Fibroblast of skin of back (primary cell): ENCODE results near the gene CHTOP. TPM values are rescaled to one million over a fixed set of nuclear protein-coding genes. Genes with fewer than 3 reads are reported as not detected.
"Not testable (repeated sequence)": the region's sequence is repeated elsewhere in the genome, so short reads cannot be mapped to it uniquely, and the experiment has no call there.

ENCODE experiments used
- DNase-seq: peaks from one replicate; pipeline ENCODE4 v3.0.0-alpha.2; 2013
- polyA plus RNA-seq, 2 experiments: library from polyadenylated mRNA; unstranded; fragments of 120-200 nt; gene quantifications; one replicate each; pipeline ENCODE4 v1.2.1, GENCODE V29; 2013; ENCODE audit not compliant: insufficient read length in 2 of 2

The CHTOP gene, protein sequence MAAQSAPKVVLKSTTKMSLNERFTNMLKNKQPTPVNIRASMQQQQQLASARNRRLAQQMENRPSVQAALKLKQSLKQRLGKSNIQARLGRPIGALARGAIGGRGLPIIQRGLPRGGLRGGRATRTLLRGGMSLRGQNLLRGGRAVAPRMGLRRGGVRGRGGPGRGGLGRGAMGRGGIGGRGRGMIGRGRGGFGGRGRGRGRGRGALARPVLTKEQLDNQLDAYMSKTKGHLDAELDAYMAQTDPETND
- polyA plus RNA-seq (2013, experiment 1 of 2; ENCODE audit: insufficient read length), result 55.9 TPM
- 43.5 TPM for polyA plus RNA-seq (2013, experiment 2 of 2; ENCODE audit: insufficient read length)

DNA sequence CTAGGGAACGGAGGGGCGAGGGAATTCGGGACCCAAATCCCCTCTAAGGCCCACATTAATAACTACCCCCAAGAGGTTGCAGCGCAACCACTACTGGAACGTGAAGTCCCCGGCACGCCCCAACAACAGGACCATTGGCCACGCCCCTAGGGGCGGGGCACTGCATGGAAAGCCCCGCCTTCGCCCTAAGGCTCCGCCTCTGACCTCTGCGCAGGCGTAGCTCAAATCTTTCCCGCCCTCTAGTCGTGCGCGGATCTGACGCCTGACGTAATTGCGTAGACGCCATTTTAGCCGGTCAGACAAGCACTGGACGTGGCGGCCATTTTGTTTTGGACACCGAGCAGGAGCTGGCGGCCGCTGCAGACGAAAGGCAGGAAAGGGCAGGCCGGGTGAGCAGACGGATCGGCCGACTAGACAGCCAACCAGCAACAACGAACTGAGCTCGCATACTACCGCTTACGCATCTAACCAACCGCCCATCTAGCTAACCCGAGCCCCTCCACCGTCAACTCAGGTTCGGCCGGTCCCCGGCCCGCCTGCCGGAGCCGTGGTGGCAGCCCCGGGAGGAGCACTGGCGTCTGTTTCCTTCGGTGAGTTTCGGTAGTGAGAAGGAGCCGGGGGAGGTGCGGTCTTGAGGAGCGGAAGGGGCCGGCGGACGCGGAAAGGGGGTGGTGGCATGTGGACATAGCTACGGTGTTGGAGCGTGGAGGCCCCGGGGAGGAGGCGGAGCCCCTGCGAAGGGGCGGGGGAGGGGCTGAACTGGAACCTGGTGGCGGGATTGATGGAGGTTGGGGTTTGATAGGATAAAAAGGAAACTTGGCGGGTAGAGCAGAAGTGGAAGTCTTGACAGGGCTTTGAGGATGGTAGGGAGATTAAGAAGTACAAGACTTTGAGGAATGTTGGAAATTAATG lies at the start of gene CHTOP:
TSS of gene CHTOP (plus strand) at position 313 of the 912 bp plus-strand sequence. CDS start 2,523 bp downstream, outside the sequence.
- peak; percentile 97 for DNase-seq

DNA sequence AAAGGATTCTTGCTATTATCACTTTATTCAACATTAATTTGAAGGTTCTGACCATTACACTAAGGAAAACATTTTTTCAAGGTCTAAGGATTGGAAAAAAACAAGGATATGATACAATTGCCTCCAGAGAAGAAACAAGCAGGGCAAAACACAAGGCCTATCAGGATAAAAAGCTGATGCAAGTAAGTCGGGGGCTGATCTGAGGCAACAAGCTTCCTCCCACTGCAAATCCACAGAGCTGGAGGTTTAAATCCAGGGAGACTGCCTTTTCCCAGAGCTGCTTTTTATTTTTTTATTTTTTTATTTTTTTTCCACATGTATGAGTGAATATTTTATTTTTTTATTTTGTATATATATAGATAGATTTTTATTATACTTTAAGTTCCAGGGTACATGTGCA lies 48.9 kb upstream of the CHTOP start:
- DNase-seq, result no peak

DNA sequence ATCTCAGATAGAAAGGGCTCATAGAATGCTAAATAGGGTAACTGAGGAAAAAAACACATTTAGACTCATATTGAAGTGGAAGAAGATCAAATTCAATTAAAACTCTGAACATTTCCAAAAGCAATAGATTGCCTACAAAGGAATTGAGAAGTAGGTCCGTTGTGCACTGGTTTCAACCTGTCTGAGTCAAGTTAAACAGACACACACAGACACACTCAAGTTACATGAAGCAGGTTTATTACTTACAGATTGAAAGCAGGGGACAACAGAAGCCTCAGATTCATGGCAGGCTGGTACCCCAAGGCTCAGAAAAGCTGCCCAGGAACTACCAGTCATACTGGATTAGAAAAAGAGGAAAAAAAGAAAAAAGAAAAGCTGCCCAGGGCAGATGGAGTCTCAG lies 47.5 kb upstream of the CHTOP start:
- DNase-seq, result no peak

DNA sequence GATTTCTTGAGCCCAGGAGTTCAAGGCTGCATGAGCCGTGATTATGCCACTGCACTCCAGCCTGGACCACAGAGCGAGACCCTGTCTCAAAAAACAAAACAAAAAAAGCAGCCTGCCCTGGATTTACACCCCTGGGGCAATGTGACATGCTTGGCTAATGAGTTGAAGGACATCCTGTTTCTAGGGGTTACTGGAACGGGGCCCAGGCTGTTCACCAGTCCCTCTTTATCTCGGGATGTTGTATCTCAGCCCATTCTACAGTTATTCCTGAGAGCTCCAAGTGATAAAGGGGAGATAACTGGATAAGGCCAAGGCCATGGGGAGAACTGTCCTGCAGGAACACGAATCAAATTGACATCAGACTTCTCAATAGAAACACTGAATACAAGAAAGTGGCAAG lies 46.6 kb upstream of the CHTOP start:
- peak; percentile 12 for DNase-seq

DNA sequence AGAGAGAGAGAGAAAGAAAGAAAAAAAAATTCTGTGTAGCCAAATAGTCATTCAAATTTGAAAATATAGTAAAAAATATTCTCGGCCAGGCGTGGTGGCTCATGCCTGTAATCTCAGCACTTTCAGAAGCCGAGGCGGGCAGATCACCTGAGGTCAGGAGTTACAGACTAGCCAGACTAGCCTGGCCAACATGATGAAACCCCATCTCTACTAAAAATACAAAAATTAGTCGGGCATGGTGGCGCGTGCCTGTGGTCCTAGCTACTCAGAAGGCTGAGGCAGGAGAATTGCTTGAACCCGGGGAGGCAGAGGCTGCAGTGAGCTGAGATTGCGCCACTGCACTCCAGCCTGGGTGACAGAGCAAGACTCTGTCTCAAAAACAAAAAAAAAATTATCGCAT lies 45.8 kb upstream of the CHTOP start:
- DNase-seq, result not testable (repeated sequence)

DNA sequence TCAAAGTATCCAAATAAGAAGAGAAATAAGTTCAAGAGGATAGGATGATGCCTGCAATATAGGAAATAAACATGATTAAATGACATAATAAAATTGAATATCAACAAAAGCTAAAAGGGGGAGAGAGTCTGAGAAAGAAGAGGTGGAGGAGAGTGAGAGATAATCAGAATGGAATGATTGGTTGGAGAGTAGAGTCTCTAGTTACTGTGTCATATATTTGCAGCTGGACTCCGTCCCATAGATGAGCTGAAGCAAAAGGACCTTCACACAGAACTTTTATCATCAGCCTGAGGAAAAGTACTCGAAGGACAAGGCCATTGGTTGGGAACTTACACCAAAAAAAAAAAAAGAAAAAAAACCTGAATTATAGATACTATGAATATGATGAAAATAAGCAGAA lies 45.4 kb upstream of the CHTOP start:
- no peak for DNase-seq

DNA sequence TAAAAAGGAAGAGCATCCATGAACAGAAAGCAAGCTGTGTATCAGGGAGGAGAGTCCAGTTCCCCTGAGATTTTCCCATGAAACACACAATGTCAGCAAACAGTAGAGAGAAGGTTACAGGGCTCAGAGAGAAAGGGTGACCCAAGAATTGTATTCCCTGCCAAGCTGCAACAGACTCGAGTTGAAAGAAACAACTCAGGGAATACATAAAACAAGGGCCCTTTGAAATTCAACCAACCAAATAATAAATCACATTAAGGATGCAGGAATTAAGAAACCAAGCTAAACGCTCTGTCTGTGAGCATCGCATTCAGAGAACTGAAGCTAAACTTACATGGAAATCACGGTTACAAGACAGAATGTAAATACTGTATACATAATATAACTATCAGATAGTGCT lies 41.1 kb upstream of the CHTOP start:
- DNase-seq, result no peak

DNA sequence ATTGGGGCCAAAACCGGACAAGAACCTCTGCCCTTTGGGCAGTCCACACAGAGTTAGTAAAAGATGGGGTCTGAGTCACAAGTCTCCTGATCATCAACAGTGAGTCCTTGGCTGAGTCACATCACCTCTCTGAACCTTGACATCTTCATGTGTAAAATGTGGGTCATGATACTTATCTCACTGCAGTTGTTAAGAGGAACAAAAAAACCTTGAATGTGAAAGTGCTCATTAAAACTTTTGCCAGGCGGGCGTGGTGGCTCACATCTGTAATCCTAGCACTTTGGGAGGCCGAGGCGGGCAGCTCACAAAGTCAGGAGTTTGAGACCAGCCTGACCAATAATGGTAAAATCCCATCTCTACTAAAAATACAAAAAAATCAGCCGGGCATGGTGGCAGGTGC lies 36.7 kb upstream of the CHTOP start:
- peak; percentile 26 for DNase-seq

DNA sequence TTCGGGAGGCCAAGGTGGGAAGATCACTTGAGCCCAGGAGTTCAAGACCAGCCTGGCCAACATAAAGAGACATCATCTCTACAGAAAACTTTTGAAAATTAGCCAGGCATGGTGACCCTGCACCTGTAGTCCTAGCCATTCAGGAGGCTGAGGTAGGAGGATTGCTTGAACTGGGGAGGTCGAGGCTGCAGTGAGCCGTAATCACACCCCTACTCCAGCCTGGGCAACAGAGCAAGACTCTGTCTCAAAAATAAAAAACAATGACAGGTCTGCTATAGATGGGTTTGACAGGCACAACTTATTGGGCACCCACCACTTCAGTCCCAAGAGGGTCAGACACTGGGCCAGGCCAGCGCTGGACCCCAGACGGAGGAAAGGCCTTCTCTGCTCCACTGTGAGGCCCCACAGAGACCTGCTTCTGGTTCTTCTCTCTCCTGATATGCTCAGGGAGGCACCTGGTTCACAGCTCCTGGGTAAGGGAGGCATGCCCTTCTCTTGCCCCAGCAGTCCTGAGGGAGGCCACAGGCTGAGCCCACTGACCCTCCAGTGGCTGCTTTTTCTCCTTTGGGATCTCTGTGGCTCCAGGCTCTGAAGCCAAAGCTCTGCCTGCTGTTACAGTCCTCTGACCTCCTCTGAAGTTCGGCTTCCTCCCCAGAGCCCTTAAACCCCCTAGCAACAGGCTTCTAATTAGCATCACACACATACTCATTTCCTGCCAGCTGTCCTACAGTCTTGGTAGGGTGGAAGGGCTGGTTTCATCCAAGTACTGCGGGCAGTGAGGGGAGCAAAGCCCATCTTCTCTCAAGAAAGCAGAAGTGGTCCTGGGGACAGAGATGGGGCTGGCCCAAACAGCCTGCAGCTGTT lies 35.3 kb upstream of the CHTOP start:
- peak; percentile 58 for DNase-seq

DNA sequence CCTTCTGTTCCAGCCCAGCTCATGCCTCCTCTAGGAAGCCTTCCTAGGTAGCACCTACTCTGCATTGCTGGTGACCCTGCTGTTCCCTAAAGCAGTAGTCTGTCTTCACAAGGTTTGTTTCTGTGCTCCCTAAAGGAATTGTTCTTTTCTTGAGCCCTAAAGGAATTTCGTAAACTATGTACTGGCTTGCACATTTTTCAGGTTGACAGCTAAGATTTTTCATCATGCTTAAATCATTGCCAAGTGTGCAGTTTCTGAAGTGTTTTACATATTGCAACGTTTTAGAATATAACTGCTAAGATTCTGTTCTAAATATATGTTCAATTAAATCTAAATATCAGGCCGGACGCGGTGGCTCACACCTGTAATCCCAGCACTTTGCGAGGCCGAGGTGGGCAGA lies 34.0 kb upstream of the CHTOP start:
- no peak for DNase-seq

DNA sequence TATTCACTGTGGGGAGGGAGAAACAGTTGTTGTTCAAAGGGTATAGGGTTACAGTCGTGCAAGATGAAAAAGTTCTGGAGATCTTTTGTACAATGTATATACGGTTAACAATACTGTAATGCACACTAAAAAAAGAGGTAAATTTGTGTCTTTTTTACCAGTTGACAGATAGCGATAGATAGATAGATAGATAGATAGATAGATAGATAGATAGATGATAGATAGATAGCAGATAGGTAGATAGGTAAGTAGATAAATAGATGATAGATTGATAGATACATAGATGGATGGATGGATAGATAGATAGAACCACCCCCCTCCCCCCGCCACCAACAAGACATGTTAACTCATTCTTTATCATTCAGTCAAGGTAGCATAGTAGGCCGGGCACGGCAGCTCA lies 31.1 kb upstream of the CHTOP start:
- DNase-seq, result no peak

DNA sequence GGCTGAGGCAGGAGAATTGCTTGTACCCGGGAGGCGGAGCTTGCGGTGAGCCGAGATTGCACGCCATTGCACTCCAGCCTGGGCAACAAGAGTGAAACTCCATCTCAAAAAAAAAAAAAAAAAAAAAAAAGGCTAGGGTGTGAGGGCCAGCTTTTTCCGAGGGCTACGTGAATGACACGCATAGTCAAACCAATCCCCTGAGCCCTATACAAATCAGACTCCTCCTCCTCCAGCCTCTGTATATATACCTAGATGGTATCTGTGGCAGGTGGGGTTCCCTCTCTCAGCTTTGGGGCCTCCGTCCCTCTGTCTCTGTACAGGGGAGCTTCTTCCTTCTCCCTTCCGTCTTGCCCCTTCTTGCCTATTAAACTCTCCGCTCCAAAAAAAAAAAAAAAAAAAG lies 27.7 kb upstream of the CHTOP start:
- DNase-seq, result no peak

DNA sequence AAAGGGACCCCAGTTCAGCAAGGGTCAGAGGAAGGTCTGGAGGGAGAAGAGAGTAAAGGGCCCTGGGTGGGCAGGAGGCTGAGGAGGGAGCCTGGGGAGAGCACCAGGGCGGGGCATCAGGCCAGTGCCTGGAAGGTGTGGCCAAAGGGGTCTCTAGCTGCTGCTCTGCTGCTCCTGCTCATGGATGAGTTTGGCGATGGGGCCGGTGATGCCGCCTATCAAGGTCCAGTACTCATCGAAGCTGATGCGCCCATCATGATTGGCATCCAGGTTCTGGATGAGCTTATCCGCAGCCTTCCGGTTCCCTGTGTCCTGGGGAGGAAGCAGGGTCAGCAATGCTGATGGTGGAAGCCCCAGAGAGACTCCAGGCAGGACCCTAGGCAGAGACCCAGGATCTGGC lies 26.5 kb upstream of the CHTOP start:
- no peak for DNase-seq

DNA sequence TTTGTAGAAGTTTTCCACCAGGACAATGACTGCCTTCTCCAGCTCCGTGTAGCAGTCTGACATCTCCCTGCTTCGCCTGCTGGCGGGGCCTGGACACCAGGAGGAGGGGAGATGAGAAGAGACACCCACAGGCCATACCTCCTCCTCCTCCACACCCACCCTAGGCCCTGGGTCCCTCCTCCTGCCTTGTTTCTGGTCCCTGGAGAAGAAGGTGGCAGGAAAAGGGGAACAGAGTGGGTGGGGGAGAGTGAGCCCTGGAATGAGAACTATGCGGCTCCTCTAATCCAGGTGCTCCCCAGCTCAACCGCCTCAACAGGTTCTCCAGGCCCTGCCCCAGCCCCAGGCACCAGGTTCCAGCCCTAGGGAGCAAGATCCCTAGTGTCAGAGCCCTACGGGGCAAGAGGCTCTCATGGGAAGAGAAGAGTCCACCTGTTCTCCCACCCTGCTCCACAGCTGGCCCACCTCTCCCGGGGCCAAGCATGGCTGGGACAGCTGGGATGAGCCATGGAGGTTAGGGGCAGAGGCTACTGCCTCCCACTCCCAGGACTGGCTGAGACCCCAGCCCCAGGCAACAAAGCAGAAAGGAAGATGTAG lies 25.7 kb upstream of the CHTOP start:
- peak; percentile 39 for DNase-seq

DNA sequence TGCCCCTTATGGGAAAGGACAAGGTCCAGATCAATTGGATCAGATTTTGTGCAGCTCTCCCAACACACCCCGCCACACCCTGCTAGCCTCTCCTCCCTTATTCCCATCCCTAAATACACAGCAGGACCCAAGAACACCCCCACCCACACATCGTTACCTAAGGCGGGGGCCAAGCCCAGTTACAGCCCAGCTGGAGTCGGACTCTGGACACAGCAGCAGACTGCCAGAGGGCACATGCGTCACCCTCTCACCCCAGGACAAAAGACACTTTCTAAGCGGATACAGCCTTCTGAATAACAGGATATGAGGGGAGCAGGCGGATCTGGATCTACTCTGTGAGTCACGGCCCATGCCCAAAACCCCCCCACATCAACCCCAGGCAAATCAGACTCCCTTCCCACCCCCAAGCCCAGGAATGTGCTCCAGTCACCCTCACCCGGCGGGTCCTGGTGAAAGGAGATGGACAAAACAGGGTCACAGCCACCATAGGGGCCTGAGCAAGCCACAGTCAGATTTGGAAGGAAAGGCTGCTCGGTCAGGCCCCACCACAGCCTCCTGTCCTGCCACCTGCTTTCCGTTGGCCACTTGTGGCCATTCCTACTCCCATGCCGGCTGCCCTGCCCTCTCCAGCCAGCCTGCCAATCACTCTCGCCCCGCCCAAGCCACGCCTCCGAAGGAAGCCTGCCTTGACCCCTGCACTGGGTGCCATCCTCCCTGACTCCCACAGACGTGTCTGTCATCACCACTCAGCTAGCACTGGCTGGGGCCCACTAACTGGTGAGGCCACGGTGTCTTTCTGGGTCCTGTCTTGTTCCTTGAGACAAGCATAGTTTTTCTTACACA lies 24.9 kb upstream of the CHTOP start:
- DNase-seq, result peak; percentile 97

DNA sequence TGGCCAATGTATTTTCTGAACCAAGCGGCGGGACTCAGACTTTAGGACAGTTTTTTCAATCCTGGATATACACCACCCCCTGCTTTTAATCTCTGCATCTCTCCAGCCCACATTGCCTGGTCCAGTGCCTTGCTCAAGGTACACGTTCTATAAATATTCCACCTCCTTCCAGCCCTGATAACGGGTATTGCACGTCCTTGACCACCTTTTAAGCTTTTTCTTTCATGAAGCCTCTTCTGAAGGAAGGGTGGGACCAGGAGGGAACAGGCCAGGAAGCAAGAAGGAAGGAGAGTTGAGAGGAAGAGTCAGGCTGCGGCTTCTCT lies 24.3 kb upstream of the CHTOP start:
- DNase-seq, result no peak

DNA sequence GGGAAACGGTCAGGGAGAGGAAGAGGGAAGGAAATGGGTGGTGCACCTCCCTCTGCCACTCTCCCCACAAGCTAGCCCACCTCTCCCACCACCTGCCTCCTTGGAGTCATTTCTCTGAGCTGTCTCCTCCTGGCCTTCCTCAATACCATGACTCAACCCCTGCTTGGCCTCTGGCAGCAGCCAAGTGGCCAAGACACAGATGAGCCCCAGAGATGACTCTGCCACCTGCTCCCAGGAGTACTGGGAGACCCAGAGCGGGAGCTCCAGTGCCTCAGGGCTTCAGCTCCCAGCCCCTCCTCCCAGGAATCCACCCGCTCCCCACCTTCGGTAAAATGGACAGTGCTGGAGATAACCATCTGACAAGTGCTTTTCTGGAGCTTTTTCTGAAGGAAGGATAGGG lies 23.5 kb upstream of the CHTOP start:
- no peak for DNase-seq

DNA sequence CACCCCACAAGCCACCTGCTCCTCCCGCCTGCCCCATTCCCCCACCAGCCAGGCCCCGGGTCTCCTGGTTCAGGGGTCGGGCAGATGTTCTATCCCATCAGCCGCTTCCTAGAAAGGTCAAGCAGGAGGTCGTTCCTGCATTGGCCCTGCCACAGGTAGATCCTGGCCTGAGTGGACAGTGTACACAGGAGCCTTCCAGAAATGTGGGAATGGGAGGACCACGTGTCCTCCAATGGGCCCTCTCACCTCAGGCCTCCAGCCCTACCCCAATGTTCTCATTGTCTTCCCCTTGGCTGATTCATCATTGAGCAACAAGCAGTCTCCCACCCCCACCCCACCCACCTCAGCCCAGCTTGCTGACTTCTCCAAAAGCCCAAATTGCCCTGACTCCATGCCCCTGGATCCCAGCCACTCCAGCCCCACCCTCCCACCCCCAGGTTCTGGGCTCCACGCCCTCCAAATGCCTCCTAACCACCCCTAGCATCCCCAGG lies 23.0 kb upstream of the CHTOP start:
- DNase-seq, result no peak

DNA sequence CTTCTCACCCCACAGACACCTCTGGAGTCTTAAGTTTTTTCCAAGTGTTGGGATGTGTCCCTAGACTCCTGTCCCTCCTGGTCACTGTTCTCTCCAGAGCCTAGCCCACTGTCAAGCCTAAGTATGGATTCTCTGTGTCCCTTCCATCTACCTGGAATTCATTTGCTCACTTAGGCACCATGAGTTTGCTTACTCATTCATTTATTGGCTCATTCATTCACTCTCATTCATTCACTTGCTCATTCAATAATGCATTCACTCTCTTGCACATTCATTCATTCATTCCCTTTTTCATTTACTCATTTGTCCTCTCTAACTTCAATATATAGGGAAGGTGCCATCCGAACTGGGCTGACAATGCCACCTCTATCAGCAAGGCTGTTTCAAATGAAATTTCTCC lies 22.5 kb upstream of the CHTOP start:
- DNase-seq, result no peak

DNA sequence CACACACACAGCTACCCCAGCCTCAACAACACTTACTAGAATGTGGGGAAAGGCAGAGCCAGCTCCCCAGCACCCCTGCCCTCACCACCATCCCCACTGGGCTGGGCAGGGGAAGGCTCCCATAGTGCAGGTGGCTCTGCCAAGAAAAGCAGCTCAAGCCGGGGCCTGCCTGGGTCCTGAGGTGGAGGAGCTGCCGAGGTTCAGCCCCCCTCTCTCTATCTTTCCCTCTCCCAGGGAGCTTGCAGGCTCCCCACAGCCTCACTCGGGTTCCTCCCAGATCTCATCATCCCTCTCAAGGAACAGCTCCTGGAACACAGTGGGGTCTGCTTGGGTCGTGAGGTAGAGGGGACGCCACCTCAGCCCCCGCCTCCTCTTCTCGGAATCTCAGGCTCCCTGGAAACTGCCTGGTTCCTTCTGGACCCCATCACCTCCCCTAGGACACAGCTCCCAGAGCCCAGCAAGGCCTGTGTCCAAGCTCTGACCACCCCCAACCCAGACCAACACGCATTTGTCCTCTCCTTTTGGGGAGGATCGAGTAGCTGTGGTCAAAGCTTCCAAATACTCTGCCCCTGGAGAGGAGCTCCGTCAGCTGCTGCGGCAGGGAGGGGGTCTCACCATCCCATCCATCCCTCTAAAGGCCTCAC lies 21.6 kb upstream of the CHTOP start:
- no peak for DNase-seq

DNA sequence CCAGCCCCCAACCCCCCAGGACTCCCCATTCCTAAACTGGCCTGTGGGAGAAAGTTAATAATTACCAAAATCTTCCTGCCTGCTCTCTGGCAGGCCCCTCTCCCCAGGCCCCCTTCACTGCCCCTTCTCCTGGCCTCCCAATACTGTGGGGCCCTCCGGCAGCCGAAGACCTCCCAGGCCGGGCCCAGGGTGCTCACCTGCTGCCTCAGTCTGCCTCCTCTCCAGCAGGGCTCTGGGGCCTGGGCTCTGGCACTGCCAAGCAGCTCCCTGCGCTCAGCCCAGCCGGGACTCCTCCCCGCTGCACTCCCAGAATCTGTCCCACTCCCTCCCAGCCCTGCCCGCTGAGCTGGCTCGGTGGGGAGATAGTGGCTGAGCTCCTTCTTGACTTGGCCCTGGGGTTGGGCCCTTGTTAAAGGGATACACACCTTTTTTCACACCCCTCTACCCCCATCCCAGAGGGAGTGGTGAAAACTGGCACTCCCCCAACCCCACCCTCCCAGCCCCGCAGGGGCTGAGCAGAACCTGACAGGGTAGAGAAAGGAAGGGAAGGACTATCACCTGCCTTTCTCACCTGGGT lies 21.0 kb upstream of the CHTOP start, which contains the start of gene S100A16:
TSS of gene S100A16 (minus strand) at position 383 of the 577 bp plus-strand sequence. CDS start 4,986 bp downstream, outside the sequence.
- peak; percentile 82 for DNase-seq
